Activated CD4-positive, alpha-beta T cell treated with anti-CD3 and anti-CD28 coated beads for 36 hours (primary cell): ENCODE results near the gene IKZF3. TPM values are rescaled to one million over a fixed set of nuclear protein-coding genes. Genes with fewer than 3 reads are reported as not detected.

Experiments
- ATAC-seq: fragments of 200-7000 bp; cut with Tn5 transposase; one replicate; pipeline ENCODE4 v1.10.0; 2021; ENCODE audit warnings: mild to moderate bottlenecking, moderate library complexity
- CTCF ChIA-PET: fragments of 350-600 bp; sonication (Branson Sonifier 250); formaldehyde crosslinking; loops from one replicate; lab custom pipeline; 2021; ENCODE audit warnings: antibody characterized with exemption; lab: Charles Lee
- POLR2A ChIA-PET: fragments of 350-600 bp; sonication (Branson Sonifier 250); formaldehyde crosslinking; loops from one replicate; lab custom pipeline; 2021; ENCODE audit warnings: antibody characterized with exemption, inconsistent platforms; lab: Charles Lee
- DNase-seq: peaks from one replicate; pipeline ENCODE4 v3.0.0-alpha.2; 2020
- H3K27ac Mint-ChIP-seq: one replicate; pipeline ENCODE4 v1.8.0; 2021; ENCODE audit warnings: mixed read lengths
- H3K27me3 Mint-ChIP-seq: one replicate; pipeline ENCODE4 v1.8.0; 2021; ENCODE audit warnings: mixed read lengths
- H3K36me3 Mint-ChIP-seq: one replicate; pipeline ENCODE4 v1.8.0; 2021; ENCODE audit warnings: low read depth, mixed read lengths
- H3K4me1 Mint-ChIP-seq: one replicate; pipeline ENCODE4 v1.8.0; 2021; ENCODE audit warnings: mixed read lengths
- H3K4me3 Mint-ChIP-seq: one replicate; pipeline ENCODE4 v1.8.0; 2021; ENCODE audit warnings: mild to moderate bottlenecking, moderate library complexity, mixed read lengths
- H3K9me3 Mint-ChIP-seq: one replicate; pipeline ENCODE4 v1.8.0; 2021; ENCODE audit warnings: low read depth, mixed read lengths
- intact Hi-C, 2 experiments: fragments of 100-400 bp; cut with DNase I in 1 of 2; cut with micrococcal nuclease in 1 of 2; formaldehyde crosslinking; loops; one replicate each; pipeline versions ENCODE4 v1.14.2 to v1.15.1; 2022 to 2024; cut with DNase I, micrococcal nuclease
- total RNA-seq, 2 experiments: library from RNA; stranded (reverse); gene quantifications; one replicate each; pipeline ENCODE4 v1.2.3, GENCODE V29; 2021

The IKZF3 gene
- total RNA-seq, 2 experiments from 2014 or later, result 37.6 to 50.4 TPM

DNA sequence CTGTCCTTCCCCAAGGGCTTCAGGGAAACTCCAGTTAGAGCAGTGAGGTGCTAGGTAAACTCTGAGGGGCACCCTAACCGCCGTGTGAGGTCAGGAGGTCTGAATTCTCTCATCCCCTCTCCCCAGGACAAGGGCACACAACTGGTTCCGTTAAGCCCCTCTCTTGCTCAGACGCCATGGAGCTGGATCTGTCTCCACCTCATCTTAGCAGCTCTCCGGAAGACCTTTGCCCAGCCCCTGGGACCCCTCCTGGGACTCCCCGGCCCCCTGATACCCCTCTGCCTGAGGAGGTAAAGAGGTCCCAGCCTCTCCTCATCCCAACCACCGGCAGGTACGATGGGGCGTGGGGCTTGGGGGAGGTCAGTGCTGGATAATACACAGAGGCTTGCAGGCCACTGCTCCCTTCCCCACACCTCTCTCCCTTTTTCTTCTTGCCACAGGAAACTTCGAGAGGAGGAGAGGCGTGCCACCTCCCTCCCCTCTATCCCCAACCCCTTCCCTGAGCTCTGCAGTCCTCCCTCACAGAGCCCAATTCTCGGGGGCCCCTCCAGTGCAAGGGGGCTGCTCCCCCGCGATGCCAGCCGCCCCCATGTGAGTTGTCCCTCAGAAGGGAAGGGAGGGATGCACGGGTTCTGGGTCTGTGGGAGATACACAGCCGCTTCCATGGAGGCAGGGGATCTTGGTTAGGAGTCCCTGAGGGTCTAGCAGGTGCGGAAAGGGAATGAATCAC lies 121.8 kb downstream of the IKZF3 start:
- no peaks in the 10 kb centered on the region for H3K36me3 Mint-ChIP-seq
- ATAC-seq, result no peak
- no peaks in the 10 kb centered on the region for H3K9me3 Mint-ChIP-seq
- H3K4me1 Mint-ChIP-seq, result peaks cover 24% of the 10 kb centered on the region
- no peak overlapping the region for H3K4me3 Mint-ChIP-seq
- intact Hi-C loops, result no loop called here
- no peak overlapping the region for H3K27ac Mint-ChIP-seq
- no peak for DNase-seq
- ChIA-PET CTCF (no interaction called here), POLR2A (no interaction called here)
- peaks cover 6% of the 10 kb centered on the region for H3K27me3 Mint-ChIP-seq

DNA sequence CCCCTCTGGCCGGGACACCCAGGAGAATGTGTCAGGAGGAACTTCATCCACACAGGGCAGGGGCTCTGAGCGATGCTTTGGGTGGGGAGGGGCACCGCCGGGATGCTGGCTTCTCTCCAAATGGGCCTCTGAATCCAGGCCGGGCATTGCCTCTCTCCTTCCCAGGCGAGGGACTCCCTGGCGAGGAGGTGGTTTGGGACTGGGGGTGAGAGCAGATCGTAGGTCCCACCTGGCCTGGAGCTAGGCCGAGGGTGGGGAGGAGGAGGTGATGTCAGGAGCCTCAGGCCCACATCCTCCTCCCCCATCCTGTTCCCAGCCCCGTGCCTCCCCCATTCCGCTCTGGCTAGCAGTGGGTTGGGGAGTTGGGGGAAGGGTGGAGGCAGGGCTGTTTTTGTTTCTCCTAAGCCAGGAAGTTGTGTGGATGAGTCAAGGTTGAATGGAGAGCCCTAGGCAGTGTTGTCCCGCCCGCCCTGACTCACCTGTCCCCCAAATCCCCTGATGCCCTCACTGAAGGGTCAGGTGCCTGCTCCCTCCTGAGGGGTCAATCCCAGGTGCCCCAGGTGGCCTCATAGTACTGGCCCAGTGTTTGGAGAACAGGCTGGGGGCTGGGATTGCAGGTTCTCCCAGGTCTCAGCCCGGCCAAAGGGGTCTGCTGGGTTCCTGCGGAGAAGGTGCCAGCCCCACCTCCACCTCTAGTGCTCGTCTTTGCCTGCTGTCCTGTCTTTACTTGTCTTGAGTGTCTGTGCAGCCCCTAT lies 123.6 kb downstream of the IKZF3 start:
- ChIA-PET CTCF (interaction anchor here (0.7 to 0.8 kb wide), 2 partner anchors 14 to 15 kb away, joined by 3 read pairs; no protein-coding TSS in a partner anchor), POLR2A (no interaction called here)
- DNase-seq, result no peak
- Mint-ChIP-seq H3K4me1 (peaks cover 24% of the 10 kb centered on the region), H3K9me3 (no peaks in the 10 kb centered on the region), H3K27me3 (peaks cover 6% of the 10 kb centered on the region), H3K4me3 (no peak overlapping the region), H3K36me3 (no peaks in the 10 kb centered on the region), H3K27ac (peak overlapping the region; percentile 25)
- peak; percentile 28 for ATAC-seq
- intact Hi-C loops, result no loop called here

DNA sequence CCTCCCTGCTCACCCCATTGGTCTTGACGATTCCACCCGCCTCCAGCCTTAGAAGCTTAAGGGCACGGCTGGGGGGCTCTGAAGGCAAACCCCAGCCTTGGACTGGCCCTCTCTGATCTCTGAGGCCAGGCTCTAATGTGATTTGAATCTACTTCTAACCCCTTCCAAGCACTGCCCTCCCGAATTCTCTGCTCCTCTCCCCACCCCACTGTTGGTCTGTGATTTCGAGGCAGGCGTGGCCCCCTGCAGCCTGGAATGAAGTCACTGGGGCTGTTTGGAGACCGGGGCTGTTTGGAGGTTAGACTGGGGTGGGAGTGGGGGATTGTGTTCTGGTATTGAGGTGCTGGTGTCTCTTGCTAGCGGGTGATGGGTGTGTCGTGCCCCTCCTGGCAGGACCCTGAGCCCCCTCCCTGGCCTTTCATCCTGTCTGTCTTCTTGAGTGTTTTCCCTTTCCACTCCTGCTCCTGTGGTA lies 124.2 kb downstream of the IKZF3 start:
- CTCF ChIA-PET, result interaction anchor here (0.7 to 1.0 kb wide), 3 partner anchors 9 to 15 kb away, joined by 3 to 5 read pairs (median 3); partner anchors contain the start of gene MIEN1
- POLR2A ChIA-PET, result no interaction called here
- H3K4me1 Mint-ChIP-seq, result peaks cover 24% of the 10 kb centered on the region

DNA sequence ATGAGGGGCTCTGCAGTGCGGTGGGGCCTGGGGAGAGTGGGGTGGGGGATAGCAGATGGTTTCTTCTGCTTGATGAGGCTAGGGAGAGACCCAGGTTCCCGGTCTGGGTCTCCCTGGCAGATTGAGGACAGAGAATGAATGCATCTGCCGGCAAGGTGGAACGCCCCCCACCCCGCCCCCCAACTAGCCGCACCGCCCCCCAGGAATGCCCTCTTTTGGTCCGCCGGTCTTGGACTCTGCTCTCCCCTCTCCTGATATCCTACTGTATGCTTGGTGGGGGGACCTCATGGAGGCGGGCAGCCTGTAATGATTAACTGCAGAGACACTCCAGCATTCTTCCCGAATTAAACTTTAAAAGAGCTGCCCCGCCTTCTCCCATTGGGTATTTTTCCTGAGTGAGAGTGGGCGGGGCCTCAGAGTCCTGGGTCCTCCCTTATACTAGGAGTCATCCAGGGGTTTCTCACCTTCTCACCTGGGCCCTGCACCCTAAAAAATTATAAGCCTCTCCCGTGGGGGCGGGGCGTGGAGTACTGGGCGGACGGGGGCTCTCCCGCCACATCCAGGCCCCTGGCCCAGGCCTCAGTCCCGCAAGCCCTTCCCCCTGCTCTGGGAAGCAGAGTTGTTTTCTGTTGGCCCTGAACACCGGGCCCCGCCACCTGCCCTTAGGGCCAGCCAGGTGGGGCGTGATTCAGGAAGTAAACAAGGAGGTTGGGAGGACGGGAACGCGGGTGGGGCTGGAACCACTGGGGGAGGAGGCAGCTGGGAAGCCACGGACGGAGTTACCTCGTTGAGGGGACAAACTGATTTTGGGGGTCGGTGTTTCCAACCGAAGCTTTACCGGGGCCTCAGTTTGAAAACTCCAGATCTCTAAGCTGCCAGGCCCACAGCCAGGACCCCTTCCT lies 124.9 kb downstream of the IKZF3 start:
- peaks cover 6% of the 10 kb centered on the region for H3K27me3 Mint-ChIP-seq
- H3K9me3 Mint-ChIP-seq, result no peaks in the 10 kb centered on the region
- DNase-seq, result no peak
- POLR2A ChIA-PET, result no interaction called here
- no peak for ATAC-seq
- intact Hi-C loops, result no loop called here
- H3K4me3 Mint-ChIP-seq, result peak overlapping the region; percentile 70
- no peak overlapping the region for H3K27ac Mint-ChIP-seq
- CTCF ChIA-PET, result interaction anchor here (0.8 to 1.0 kb wide), 2 partner anchors 9 to 16 kb away, joined by 3 to 5 read pairs; partner anchors contain the start of gene MIEN1
- peaks cover 24% of the 10 kb centered on the region for H3K4me1 Mint-ChIP-seq
- no peaks in the 10 kb centered on the region for H3K36me3 Mint-ChIP-seq

More for the DNA sequence above, 124.2 kb downstream of the IKZF3 start:
- DNase-seq (no peak), ATAC-seq (no peak)
- intact Hi-C loops, result no loop called here
- no peaks in the 10 kb centered on the region for H3K9me3 Mint-ChIP-seq
- no peaks in the 10 kb centered on the region for H3K36me3 Mint-ChIP-seq
- H3K27ac Mint-ChIP-seq, result peak overlapping the region; percentile 25
- H3K27me3 Mint-ChIP-seq, result peaks cover 6% of the 10 kb centered on the region
- H3K4me3 Mint-ChIP-seq, result no peak overlapping the region

DNA sequence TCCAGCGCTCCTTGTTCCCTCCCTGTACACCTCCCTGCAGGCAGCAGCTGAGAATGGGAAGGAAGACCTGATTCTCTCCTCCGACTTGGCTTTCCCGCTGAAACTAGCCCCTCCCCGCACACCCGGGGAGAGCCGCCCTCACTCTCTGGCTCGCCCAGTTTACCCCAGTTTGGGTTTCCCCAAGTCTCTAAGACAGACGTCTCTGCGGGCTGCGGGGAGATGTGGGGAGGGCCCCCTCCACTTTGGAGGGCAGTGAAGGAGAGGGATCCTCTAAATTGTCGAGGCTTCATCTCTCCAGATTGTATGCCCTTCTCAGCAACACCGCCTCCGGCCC lies 125.6 kb downstream of the IKZF3 start:
- intact Hi-C loops, result no loop called here
- H3K4me3 Mint-ChIP-seq, result peak overlapping the region; percentile 70
- peak overlapping the region; percentile 51 for H3K27ac Mint-ChIP-seq
- peak; percentile 91 for ATAC-seq
- POLR2A ChIA-PET, result no interaction called here
- no peaks in the 10 kb centered on the region for H3K9me3 Mint-ChIP-seq
- H3K27me3 Mint-ChIP-seq, result peaks cover 6% of the 10 kb centered on the region
- no peaks in the 10 kb centered on the region for H3K36me3 Mint-ChIP-seq
- CTCF ChIA-PET, result no interaction called here
- H3K4me1 Mint-ChIP-seq, result peaks cover 24% of the 10 kb centered on the region
- DNase-seq, result peak; percentile 80

DNA sequence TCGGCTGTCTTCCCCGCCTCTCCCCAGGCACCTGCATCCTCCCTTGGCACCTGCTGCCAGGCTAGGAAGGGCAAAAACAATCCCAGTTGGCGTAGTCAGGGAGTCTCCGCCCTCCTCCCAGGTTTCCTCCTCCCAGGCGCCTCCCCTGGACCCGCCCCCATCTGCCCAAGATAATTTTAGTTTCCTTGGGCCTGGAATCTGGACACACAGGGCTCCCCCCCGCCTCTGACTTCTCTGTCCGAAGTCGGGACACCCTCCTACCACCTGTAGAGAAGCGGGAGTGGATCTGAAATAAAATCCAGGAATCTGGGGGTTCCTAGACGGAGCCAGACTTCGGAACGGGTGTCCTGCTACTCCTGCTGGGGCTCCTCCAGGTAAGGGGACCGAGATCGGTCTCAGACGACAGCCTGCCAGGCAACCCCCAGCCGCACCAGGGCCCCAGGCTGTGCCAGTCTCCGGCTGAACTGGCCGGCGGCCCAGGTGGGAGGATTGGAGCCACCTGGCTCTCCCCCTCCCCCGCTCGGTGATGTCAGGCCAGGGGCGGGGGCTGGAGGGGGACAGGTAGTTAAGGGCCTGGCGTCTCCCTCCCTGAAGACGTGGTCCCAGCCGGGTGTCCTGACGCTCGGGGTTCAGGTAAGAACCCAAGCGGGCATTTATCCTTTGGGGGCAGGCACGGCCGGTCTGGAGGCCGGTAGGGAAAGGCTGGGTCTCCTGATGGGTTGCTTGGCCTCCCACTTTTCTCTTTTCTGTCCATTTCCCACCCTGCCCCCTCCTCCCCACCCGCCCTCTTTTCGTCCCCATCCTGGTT lies 126.1 kb downstream of the IKZF3 start, which contains the start of gene GRB7:
Gene GRB7, plus strand, starts transcription at position 179 of the 808 bp plus-strand sequence. CDS start 4,364 bp downstream, outside the sequence.
- DNase-seq (peak; percentile 49), ATAC-seq (peak; percentile 28)
- ChIA-PET POLR2A (no interaction called here), CTCF (no interaction called here)
- peaks cover 6% of the 10 kb centered on the region for H3K27me3 Mint-ChIP-seq
- intact Hi-C loops, result no loop called here
- H3K36me3 Mint-ChIP-seq, result no peaks in the 10 kb centered on the region
- H3K9me3 Mint-ChIP-seq, result no peaks in the 10 kb centered on the region
- peak within 1 kb of the TSS; percentile 51 for H3K27ac Mint-ChIP-seq
- H3K4me1 Mint-ChIP-seq, result peaks cover 24% of the 10 kb centered on the region
- H3K4me3 Mint-ChIP-seq, result peak within 1 kb of the TSS; percentile 70

DNA sequence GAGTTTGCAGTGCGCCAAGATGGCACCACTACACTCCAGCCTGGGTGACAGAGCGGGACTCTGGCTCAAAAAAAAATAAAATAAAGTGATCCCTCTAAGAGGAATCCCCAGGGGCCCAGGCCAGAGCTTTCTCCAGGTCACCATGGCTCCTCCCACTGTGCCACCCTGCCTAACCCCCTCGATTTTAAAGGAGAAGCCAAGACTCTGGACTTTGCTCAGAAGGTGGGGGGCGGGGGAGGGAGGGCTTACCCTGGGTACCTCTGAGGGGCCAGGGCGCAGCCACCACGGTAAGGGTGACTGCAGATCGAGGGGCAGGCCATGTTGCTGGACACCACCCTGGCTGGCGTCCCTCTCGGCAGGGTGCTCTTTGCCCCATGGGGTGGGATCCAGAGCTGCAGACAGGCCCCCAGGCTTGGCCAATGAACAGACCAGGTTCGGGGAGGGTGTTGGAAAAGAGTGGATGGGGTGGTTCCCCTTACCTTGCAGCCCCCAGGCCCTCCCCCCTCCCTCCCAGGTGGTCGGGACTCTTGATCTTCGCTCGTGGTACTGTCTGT lies 126.8 kb downstream of the IKZF3 start:
- Mint-ChIP-seq H3K27ac (no peak overlapping the region), H3K27me3 (peaks cover 6% of the 10 kb centered on the region), H3K4me1 (peaks cover 24% of the 10 kb centered on the region), H3K9me3 (no peaks in the 10 kb centered on the region), H3K4me3 (no peak overlapping the region), H3K36me3 (no peaks in the 10 kb centered on the region)
- intact Hi-C loops, result no loop called here
- ATAC-seq (no peak), DNase-seq (no peak)
- POLR2A ChIA-PET, result no interaction called here
- CTCF ChIA-PET, result interaction anchor here (1.3 kb wide), 1 partner anchor 243 kb away, joined by 3 read pairs; the partner anchor contains the start of gene PSMD3

DNA sequence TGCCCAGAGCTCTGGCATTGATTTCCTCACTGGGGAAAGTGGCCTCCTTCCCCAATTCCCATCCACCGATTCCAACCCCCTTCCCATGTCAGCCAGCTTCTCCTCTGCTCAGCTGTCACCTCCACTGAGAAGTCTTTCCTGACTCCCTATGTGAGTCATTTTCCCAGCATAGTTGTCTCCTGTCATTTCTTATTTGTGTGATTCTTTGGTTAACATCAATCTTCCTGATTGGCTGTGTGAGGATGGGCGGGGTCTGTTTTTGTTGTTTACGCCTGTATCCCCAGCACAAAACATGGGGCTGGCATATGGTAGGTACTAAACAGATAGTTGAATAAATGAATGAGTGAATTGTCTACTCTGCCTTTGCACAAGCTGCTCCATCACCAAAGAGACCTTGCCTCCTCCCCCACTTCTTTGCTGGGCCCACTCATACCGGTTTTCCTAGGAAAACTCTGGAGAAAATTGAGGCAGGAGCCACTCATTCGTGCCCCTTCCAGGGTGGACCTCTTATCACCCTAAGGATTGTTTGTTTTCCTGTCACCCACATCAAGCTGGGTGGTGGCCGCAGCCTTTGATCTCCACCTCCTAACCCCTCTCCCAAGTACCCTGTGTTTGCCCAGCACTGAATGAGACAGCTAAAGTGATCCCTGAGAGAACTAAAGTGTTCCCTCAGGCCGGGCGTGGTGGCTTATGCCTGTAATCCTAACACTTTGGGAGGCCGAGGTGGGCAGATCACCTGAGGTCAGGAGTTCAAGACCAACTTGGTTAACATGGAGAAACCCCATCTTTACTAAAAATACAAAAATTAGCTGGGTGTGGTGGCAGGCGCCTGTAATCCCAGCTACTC lies 127.6 kb downstream of the IKZF3 start:
- Mint-ChIP-seq H3K4me1 (peaks cover 24% of the 10 kb centered on the region), H3K4me3 (no peak overlapping the region), H3K27me3 (peaks cover 6% of the 10 kb centered on the region), H3K27ac (no peak overlapping the region), H3K36me3 (no peaks in the 10 kb centered on the region), H3K9me3 (no peaks in the 10 kb centered on the region)
- DNase-seq (no peak), ATAC-seq (no peak)
- POLR2A ChIA-PET, result no interaction called here
- CTCF ChIA-PET, result interaction anchor here (1.3 kb wide), 1 partner anchor 244 kb away, joined by 3 read pairs; the partner anchor contains the start of gene PSMD3
- intact Hi-C loops, result no loop called here

DNA sequence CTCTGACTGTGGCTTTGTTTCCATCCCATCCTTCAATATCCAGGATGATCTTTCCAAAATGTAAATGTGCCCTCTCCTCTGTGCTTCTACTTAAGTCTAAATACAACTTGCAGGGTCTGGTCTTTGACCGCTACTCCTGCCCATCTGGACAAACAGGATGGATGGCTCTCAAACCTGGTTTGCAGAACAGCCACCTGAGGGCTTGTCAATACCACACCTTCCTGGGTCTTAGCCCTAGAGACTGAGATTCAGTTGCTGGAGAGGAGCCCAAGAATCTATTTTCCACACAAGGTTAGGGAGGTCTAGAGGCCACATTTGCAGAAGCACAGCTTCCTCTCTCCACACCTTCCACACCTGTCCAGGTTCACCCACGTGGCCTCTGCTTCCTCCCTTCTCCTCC lies 128.2 kb downstream of the IKZF3 start:
- Mint-ChIP-seq H3K9me3 (no peaks in the 10 kb centered on the region), H3K4me3 (no peak overlapping the region), H3K27me3 (peaks cover 6% of the 10 kb centered on the region), H3K4me1 (peaks cover 24% of the 10 kb centered on the region), H3K36me3 (no peaks in the 10 kb centered on the region), H3K27ac (no peak overlapping the region)
- ChIA-PET CTCF (interaction anchor here (1.3 kb wide), 1 partner anchor 245 kb away, joined by 3 read pairs; the partner anchor contains the start of gene PSMD3), POLR2A (no interaction called here)
- DNase-seq, result no peak
- ATAC-seq, result no peak
- intact Hi-C loops, result no loop called here
